Measurements from ENCODE around the gene ADAMTS2.

Gene ADAMTS2

DNA sequence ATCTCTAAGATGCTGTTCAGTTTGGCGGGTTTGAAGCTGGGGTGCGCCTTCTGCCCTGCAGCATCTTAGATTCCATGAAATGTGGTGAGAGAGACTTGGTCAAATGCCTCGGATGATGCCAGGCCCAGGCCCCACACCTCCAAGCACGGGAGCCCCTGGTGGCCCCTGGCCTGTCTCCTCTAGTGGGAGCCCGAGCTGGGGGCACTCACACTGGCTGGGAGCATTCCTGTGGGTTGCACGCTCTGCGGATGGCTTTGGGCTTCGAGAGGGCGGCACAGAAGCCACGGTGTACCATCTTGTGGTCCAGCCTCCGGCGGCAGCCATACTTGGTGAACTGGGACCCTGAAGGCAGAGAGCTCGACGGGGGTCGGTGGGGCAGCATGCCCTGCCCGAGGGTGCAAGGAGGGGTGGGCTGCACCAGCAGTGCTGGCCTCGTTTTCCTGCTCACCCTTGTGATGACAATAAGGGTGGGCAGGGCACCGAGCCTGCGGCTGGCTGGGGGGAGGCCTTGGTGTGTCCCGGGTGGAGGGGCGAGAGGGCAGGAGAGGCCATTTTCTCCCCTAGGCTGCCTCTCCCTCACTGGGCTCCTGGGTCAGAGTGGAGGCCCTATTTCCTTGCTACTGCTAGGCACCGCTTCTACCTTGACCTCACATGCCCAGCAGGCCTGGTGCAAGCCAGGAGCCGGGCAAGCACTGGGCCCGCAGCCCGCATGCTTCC, 219.3 kb downstream of the ADAMTS2 start:
- TF ChIP-seq, protein P1, sequence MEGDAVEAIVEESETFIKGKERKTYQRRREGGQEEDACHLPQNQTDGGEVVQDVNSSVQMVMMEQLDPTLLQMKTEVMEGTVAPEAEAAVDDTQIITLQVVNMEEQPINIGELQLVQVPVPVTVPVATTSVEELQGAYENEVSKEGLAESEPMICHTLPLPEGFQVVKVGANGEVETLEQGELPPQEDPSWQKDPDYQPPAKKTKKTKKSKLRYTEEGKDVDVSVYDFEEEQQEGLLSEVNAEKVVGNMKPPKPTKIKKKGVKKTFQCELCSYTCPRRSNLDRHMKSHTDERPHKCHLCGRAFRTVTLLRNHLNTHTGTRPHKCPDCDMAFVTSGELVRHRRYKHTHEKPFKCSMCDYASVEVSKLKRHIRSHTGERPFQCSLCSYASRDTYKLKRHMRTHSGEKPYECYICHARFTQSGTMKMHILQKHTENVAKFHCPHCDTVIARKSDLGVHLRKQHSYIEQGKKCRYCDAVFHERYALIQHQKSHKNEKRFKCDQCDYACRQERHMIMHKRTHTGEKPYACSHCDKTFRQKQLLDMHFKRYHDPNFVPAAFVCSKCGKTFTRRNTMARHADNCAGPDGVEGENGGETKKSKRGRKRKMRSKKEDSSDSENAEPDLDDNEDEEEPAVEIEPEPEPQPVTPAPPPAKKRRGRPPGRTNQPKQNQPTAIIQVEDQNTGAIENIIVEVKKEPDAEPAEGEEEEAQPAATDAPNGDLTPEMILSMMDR (IDR thresholded peaks at IDR 0.05; ENCODE audit: low read depth, low read length) = no peak
- H3K4me3 ChIP-seq (ENCODE audit: low read depth, low read length) = no peak overlapping the region

- TF ChIP-seq, protein P1 (IDR thresholded peaks at IDR 0.05; ENCODE audit: low read depth, low read length) = no peak
- H3K4me3 ChIP-seq (ENCODE audit: low read depth, low read length) = no peak overlapping the region
Observed at GRCh38 chr5:179124853-179125788, 220.1 kb downstream of the ADAMTS2 start.

DNA sequence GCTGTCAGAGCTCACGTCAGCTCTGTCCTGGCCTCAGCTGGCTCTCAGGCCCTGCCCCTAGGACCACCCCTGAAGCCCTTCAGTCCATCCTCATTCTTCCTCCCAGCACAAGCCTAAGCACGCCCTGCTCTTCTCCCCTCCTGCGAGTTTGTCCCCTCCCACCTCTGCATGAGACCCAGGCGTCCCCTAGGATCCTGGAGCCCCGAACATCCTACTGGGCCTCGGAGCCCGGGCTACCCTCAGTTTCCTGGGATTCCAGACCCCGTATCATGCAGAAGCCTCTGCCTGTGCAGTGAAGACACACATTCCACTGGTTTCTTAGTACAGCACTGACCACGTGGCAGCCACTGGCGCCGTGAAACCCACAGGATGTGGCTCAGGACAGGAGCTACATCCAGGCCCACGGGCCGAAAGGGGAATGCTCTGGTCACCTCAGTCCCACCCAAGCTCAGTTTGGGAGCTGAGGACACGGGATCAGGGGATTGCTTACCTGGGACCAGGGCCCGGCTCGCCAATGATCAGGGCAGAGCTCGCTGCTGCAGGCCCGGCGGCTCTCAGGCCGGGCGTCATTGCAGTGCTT, 220.9 kb downstream of the ADAMTS2 start:
- TF ChIP-seq, protein P1 (IDR thresholded peaks at IDR 0.05; ENCODE audit: low read depth, low read length) = no peak
- H3K4me3 ChIP-seq (ENCODE audit: low read depth, low read length) = no peak overlapping the region

DNA sequence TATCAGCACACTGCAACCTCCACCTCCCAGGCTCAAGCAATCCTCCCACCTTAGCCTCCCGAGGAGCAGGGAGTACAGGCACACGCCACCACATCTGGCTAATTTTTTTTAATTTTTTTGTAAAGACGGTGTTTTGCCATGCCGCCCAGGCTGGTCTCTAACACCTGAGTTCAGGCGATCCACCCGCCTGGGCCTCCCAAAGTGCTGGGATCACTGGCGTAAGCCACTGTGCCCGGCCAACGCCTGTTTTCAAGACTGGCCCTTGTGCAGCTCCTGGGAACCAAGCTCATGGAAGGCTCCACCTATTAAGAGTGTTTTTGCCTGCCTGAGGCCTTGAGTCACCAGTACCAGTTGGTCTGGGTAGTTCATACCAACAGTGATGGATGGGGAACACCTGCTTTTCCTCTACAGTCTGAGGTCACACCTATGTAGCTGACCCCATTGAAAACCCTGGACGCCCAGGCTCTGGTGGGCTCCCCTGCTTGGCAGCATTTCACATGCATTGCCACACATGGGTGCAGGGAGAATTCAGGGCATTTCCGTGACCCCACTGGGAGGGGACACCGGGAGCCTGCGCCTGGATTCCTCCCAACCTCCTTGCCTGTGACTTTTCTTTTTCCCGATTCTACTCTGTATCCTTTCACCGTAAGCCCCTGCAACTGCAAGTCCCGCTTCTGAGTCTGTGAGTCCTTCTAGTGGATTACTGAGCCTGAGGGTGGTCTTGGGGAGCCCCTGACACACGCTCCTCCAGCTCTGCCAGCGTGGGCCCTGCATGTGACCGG, 221.6 kb downstream of the ADAMTS2 start:
- no peak overlapping the region for H3K4me3 ChIP-seq (ENCODE audit: low read depth, low read length)
- TF ChIP-seq, protein P1 (IDR thresholded peaks at IDR 0.05; ENCODE audit: low read depth, low read length) = no peak

GRCh38 chr5:179123109-179123426, 222.2 kb downstream of the ADAMTS2 start:
- no peak overlapping the region for H3K4me3 ChIP-seq (ENCODE audit: low read depth, low read length)
- TF ChIP-seq, protein P1 (IDR thresholded peaks at IDR 0.05; ENCODE audit: low read depth, low read length) = no peak

- TF ChIP-seq, protein P1 (IDR thresholded peaks at IDR 0.05; ENCODE audit: low read depth, low read length) = no peak
- no peak overlapping the region for H3K4me3 ChIP-seq (ENCODE audit: low read depth, low read length)
Observed at GRCh38 chr5:179122411-179123108, 222.7 kb downstream of the ADAMTS2 start.

Data from WI38 (cell line).